ENCODE measurements around the gene RNF130.
"Not testable (repeated sequence)": the region's sequence is repeated elsewhere in the genome, so short reads cannot be mapped to it uniquely, and the experiment has no call there.

The RNF130 gene

GRCh38 chr5:180102636-180103035 is 31.1 kb upstream of the RNF130 start:
- no peak for DNase-seq

GRCh38 chr5:180101451-180102105 is 30.0 kb upstream of the RNF130 start:
- no peak for DNase-seq

DNA sequence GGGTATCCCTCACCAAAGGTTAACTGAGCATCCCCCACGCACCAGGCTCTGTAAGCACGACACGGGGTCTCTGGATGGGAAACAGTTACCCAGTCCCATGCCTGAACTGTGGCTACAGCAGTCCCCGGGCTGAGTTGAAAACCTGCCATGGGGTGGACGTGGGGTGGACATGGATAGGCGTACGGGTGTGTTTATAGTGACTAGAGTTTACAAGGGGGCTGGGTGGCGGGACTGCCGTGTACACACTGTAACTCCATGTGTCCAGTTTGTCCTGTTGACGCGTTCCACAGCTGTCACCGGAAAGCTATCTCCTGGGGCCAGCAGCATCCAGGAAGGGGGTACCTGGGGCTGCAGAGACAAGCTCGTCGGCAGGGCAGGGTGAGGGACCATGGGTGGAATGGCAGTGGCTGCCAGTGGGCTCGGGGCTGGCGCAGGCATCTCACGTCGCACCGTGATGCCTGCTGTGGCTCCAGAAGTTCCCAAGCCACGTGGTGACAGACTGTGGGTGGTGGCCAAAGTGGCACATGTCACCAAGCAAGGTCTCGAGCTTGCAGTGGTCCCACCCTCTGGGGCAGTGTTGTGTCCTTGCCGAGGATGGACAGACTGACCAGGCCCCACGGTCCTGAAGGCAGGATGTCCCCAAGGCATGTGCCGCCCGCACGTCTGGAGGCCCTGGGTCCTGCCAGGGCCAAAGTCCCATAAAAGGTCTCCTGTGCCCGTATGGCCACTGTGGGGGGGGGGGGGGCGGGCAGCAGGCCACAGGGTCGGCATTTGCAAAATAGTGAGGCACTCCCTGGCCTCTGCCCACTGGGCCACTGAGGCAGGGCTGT is 29.3 kb upstream of the RNF130 start:
- no peak for DNase-seq

- no peak for DNase-seq
Measured at GRCh38 chr5:180099733-180100611, 28.4 kb upstream of the RNF130 start.

DNA sequence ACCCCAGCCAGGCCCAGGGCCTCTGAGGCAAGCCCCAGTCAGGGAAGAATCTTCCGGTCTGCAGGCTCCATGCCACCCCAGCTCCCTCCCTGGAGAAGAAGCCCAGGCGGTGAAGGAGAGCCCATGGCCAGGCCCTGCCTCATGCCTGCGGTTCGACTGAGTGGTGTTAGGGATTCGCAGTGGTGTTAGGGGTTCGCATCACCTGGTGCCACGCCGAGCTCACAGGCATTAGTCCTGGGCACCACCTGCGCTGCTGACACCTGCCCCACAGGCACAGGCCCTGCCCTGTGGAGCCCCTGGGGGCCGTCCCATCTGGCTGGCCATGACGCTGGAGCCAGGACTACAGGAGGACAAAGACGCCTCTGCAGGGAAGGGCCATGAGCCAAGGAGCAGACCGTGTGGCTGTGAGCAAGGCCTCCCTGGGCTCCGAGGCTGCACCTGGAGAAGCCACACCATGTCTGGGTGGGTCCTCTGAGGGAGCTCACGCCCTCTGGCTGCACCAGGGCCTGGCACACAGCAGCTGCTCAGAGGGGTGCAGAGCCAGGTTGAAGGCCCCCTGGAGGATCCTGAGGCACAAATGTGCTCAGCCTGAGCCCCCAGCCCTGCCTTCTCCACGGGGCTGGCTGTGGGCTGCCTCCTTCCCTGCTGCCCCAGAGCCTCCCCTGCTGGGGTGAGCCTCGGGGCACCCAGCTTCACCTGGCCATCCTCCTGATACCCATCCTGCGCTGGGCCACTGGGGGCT is 27.6 kb upstream of the RNF130 start:
- no peak for DNase-seq

- DNase-seq, result no peak
Measured at GRCh38 chr5:180098526-180098925, 27.0 kb upstream of the RNF130 start.

- DNase-seq, result no peak
Measured at GRCh38 chr5:180097926-180098325, 26.4 kb upstream of the RNF130 start.

- no peak for DNase-seq
Measured at GRCh38 chr5:180097163-180097894, 25.8 kb upstream of the RNF130 start.

- DNase-seq, result no peak
Measured at GRCh38 chr5:180096616-180097015, 25.1 kb upstream of the RNF130 start.

DNA sequence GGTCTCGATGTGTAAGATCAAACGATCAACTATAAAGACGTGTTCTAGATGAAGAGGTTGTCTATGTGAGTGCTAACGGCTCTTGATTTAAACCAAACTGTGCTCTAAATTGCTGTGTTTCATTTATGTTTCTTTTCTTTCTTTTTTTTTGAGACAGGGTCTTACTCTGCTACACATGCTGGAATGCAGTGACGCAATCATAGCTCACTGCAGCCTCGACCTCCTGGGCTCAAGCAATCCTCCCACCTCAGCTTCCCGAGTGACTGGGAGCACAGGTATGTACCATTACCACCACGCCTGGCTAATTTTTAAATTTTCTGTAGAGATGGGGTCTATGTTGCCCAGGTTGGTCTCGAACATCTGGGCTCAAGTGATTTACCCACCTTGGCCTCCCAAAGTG is 24.0 kb upstream of the RNF130 start:
- DNase-seq, result no peak

DNA sequence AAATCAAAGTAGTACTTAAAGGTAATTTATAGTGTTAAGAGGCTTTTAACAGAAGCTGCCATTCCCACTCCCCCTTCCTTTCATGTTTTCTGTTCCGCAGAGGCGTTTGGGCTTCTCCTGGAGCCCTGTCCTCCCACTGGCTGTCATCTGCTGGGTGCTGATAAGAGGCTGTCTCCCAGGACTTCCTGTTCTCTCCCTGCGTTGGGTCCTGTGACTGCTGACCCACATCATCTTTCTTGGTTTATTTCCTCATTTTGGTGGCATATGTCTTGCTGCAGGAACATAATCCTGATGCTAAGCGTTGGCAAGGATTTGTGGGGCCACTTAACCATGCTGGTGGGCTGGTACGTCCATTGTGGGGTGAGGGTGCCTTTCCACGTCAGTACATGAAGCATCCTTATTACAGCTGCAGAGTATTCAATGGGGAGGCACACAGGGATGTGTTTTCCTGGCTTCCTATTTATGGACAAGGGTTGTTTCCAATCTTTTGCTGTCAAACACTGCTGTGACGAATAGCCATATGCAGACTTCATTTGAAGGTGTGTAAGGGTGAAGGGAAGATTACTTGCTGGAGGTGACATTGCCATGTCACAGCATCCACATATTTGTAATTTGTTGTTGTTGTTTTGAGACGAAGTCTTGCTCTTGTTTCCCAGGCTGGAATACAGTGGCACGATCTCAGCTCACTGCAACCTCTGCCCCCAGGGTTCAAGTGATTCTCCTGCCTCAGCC is 22.3 kb upstream of the RNF130 start:
- DNase-seq, result no peak

GRCh38 chr5:180093241-180093640 is 21.7 kb upstream of the RNF130 start:
- DNase-seq, result no peak

GRCh38 chr5:180090769-180091546 is 19.4 kb upstream of the RNF130 start:
- DNase-seq, result peak; percentile 2

DNA sequence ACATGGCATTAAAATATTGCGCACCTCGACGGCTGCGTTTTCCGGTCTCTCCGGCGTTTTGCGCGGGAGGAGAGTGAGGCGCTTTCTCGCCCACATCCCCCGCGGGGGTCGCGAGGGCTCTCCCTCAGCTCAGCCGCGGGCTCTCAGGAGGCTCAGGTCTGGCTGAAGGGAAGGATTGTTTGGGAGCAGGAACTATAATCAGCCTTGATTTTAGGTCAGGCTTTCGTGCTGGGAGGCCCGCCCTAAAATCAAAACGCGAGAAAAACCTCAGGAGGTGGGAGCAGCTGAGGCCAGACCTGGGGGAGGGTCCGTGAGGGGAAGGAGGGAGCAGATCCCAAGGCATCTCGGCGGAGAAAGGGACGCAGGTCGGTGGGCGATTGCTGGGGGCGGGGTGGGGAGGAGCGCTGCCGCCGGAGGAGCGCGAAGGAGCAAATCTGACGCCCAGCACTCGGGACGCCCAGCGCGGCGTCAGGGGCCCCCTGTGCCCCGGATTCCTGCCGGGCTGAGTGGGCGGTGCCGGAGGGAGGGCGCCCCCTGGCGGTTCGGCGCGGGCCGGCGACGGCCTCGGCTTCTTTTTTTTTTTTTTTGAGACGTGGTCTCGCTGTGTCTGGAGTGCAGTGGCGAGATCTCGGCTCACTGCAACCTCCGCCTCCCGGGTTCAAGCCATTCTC is 18.7 kb upstream of the RNF130 start:
- no peak for DNase-seq

- not testable (repeated sequence) for DNase-seq
Measured at GRCh38 chr5:180089628-180090027, 18.1 kb upstream of the RNF130 start.

GRCh38 chr5:180088561-180088960 is 17.0 kb upstream of the RNF130 start:
- no peak for DNase-seq

DNA sequence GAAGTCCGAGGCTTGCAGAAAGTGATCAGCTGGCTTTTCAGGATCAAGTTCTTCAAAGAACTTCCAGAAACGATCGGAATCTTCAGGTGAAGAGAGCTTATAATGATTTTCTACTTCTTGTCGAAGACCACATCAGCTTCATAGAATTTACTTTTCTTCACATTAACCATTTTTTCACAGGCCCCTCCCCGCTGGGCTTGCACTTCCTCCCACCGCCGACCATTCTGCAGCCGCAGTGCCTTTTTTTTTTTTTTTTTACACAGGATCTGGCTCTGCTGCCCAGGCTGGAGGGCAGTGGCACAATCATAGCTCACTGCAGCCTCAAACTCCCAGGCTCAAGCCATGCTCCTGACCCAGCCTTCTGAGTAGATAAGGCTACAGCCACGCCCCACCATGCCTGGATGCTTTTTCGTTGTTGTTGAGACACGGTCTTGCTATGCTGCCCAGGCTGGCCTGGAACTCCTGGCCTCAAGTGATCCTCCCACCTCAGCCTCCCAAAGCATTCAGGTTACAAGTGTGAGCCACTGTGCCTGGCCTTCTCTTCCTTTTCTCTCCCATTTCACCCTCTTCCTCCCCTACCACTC is 15.3 kb upstream of the RNF130 start:
- DNase-seq, result no peak

DNA sequence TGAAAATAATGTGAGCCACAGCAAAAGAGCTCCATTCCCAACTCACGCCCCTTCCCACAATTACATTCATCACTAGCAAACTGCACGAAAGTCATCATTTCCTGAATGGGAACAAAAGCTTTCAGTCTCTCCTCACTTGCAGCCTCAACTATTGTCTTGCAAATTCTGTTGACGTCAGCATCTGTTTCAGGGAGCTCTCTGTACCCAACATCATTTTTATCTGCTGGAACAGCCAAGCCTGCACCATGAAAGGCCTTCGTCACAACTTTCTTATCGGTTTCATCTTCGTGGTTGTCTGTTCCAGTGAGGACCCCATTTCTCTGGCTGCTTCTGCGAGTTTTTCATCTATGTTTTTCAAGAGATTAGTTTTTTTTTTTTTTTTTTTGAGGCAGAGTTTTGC is 14.3 kb upstream of the RNF130 start:
- no peak for DNase-seq

All from NCI-H510A treated with DMSO at 0.1 percent for 48 hours (cell line).